Duodenal mucosa (tissue), 2 donors: ENCODE data around the gene ZNF319.

Experiments
- H3K27ac ChIP-seq: one replicate; pipeline ENCODE4 v1.7.0; 2013; ENCODE audit warnings: low read depth, low read length
- H3K27me3 ChIP-seq, 2 donors: one replicate each; pipeline ENCODE4 v1.7.0; 2013; ENCODE audit warnings: low read length in 2 of 2, control low read depth in 1 of 2; ENCODE audit not compliant: insufficient read depth in 2 of 2, control insufficient read depth in 1 of 2
- H3K36me3 ChIP-seq, 2 donors: one replicate each; pipeline ENCODE4 v1.7.0; 2013; ENCODE audit warnings: low read length in 2 of 2, control low read depth in 1 of 2; ENCODE audit not compliant: insufficient read depth in 2 of 2, control insufficient read depth in 1 of 2
- H3K4me1 ChIP-seq, 2 donors: one replicate each; pipeline ENCODE4 v1.7.0; 2013; ENCODE audit warnings: low read length in 2 of 2, control low read depth in 1 of 2; ENCODE audit not compliant: insufficient read depth in 2 of 2, control insufficient read depth in 1 of 2
- H3K4me3 ChIP-seq, 2 donors: one replicate each; pipeline ENCODE4 v1.7.0; 2013; ENCODE audit warnings: low read length in 2 of 2, low read depth in 1 of 2
- H3K9ac ChIP-seq, 2 donors: one replicate each; pipeline ENCODE4 v1.7.0; 2013; ENCODE audit warnings: low read length in 2 of 2, low read depth in 1 of 2
- H3K9me3 ChIP-seq, 2 donors: one replicate each; pipeline ENCODE4 v1.7.0; 2013; ENCODE audit warnings: low read length in 2 of 2, control low read depth in 1 of 2; ENCODE audit not compliant: control insufficient read depth in 1 of 2

ZNF319 gene

DNA sequence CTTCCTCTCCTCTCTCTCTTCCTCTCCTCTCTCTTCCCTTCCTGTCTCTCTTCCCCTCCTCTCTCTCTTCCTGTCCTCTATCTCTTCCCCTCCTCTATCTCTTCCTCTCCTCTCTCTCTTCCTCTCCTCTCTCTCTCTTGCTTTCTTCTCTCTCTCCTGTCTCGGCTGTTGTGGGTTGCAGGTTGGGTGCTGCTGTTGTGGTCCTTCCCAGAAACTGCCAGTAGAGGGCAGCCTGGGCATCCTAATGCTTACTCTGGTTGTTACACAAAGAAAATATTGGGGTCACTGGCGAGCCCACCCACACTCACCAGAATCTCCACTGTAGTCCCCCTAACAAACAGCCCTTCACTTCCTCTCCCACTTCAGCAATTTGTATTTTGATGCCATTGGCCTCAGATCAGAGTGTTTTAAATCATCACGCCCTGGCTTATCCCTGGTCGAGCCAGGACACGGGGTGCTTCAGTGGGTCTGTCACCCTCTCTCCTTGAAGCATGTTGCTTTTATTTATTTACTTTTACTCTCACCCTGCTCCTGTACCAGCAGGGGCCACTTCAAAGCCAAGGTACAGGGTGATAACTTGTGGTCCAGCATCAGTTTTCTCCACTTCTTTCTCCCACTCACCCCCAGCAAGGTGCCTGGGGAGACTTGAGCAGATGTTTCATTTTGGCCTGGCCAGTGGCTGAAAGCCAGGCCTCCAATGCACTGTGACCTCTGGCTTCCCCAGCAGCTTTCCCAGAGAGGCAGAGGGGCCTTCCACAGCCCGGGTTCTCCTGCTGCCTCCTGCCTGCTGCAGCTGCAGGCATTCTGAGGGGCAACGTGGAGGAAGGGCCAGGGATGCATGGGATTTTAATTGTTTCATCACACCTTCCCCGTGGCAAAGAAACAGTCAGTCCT is 20.4 kb upstream of the ZNF319 start:
- peaks cover 8 to 12% of the 10 kb centered on the region in 2 donors for H3K36me3 ChIP-seq
- no peak overlapping the region for H3K9ac ChIP-seq
- H3K4me1 ChIP-seq: peaks cover 23 to 33% of the 10 kb centered on the region in 2 donors
- H3K27me3 ChIP-seq: no peaks in the 10 kb centered on the region
- no peak overlapping the region for H3K4me3 ChIP-seq
- H3K9me3 ChIP-seq: no peaks in the 10 kb centered on the region
- H3K27ac ChIP-seq: no peak overlapping the region

DNA sequence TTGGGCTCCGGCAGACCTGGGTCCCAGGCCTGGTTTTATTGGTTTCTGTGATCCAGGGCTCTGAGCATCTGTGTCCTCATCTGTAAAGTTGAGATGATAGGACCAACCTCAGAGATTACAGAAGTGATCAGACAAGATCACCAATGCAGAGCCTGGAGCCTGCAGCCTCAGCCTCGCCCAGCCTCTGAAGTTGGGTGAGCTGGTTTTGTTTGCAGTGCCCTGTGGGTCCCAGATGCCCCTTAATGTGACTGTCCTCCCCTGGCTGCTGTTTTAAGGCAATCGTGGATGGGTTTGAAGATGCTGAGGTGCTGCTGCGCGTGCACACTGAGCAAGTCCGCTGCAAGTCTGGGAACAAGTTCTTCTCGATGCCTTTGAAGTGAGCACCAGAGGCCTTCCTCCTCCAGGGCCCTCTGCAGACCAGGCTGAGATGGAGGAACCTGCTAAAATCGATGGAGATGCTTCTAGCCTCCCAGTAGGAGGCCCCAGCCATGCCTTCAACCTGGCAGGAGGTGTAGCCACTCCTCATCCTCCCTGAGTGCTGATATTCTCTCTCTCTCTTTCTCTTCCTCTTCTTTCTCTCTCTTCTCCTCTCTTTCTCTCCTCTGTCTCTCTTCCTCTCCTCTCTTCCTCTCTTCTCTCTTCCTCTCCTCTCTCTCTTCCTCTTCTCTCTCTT is 19.5 kb upstream of the ZNF319 start:
- Histone ChIP-seq H3K9ac (no peak overlapping the region), H3K27ac (no peak overlapping the region), H3K4me3 (no peak overlapping the region), H3K36me3 (peaks cover 8 to 12% of the 10 kb centered on the region in 2 donors), H3K9me3 (no peaks in the 10 kb centered on the region), H3K4me1 (peaks cover 23 to 30% of the 10 kb centered on the region in 2 donors), H3K27me3 (no peaks in the 10 kb centered on the region)

DNA sequence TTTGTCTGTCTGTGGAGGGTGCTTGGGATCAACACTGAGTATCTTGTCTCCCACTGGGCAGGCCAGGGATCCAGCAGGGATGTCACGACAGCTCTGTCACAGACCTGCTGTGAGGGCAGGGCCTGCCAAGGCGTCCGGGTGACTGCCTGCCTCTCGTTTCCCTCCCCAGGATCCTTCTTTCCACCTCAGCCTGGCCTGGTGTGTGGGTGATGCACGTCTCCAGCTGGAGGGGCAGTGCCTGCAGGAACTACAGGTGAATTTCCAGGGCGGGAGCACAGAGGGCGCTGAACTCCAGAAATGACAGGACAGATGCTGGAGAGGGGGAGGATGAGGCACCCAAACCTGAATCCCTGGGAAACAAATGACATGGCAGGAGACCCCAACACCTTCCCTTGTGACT is 18.3 kb upstream of the ZNF319 start:
- no peaks in the 10 kb centered on the region for H3K9me3 ChIP-seq
- peaks cover 10 to 12% of the 10 kb centered on the region in 2 donors for H3K36me3 ChIP-seq
- H3K27me3 ChIP-seq: no peaks in the 10 kb centered on the region
- H3K4me1 ChIP-seq: peaks cover 18% of the 10 kb centered on the region in 2 donors
- no peak overlapping the region for H3K9ac ChIP-seq
- no peak overlapping the region for H3K27ac ChIP-seq
- H3K4me3 ChIP-seq: no peak overlapping the region

DNA sequence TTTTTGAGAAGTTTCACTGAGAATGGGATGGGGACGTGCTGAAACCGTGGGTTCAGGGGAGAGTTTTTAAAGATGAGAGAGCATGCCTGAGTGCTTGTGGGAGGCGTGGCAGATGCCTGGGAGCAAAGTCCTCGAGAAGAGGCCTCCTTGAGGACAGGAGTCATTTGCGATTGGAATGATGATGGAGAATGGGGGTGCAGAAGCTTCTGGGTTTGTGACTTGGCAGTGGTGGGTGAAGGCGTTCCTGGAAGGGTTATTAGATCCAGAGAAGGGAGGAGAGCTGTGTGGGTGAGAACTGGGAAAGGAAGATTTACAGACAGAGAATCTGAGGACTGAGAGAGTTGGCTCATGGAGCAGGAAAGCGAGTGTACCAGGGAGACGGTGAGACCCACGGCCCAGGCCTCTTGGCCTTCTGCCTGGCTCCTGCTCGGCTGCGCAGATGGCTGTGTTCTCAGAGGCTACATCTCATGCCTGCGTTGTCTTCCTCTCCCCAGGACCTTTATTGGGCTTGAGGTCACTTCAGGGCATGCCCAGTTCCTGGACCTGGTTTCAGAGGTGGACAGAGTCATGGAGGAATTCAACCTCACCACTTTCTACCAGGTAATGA is 16.5 kb upstream of the ZNF319 start:
- H3K4me1 ChIP-seq: no peaks in the 10 kb centered on the region
- H3K27me3 ChIP-seq: no peaks in the 10 kb centered on the region
- no peak overlapping the region for H3K9ac ChIP-seq
- no peak overlapping the region for H3K27ac ChIP-seq
- no peak overlapping the region for H3K4me3 ChIP-seq
- H3K36me3 ChIP-seq: peaks cover 20 to 24% of the 10 kb centered on the region in 2 donors
- no peaks in the 10 kb centered on the region for H3K9me3 ChIP-seq

DNA sequence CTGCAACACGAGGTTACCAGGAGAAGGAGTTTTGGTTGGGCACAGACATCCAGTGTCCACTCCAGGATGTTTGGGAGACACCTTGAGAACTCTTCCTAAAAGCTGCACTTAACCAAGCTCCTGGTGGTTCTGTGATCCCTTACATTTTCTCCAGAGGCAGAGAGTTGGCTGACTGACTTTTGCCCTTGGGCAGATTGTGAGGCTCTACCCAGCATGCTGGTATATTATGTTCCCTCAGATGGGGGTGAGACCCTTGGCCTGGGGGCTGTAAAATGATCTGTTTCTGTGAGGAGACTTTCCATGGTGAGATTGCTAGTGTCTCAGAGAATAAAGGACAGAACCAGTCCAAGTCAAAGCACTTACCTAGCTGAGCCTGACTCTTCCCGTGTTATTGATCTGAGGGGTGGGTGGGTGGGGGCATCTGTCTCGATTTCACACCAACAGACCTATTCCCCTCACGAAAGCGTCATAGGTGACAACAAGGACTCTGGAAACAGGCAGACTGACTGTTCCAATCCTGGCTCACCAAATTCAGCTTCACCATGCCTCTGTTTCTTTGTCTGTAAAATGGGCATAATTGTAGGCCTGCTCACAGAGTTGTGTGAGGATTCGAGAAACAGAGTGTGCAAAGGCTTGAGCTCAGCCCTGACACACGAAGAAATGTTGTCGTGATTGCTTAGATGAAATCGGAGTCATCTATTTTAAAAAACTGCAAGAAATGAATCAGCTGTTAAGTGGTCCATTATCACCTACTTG is 12.9 kb upstream of the ZNF319 start:
- no peaks in the 10 kb centered on the region for H3K4me1 ChIP-seq

DNA sequence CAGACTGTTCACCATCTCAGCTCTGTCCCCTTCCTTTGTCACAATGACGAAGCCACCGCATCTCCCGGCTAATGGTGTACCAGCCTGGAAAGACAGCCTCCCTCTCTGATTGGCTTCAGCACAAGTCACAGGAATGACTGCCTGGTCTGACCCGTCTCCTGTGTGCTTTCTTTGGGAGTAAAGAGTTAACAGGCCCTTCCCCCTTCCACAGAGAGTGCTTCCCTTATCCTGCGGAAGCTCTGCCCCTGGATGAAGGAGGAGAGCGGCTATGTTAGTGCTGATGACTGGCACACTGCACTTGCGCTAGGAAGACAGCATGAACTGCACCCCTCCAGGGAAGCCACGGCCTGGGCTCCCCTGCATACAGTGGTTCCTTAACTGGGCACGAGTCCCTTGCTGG is 12.0 kb upstream of the ZNF319 start:
- Histone ChIP-seq H3K4me3 (no peak overlapping the region), H3K36me3 (peaks cover 24 to 38% of the 10 kb centered on the region in 2 donors), H3K9me3 (no peaks in the 10 kb centered on the region), H3K4me1 (no peaks in the 10 kb centered on the region), H3K27me3 (no peaks in the 10 kb centered on the region), H3K27ac (no peak overlapping the region), H3K9ac (no peak overlapping the region)

More for the DNA sequence above, 12.9 kb upstream of the ZNF319 start:
- Histone ChIP-seq H3K27me3 (no peaks in the 10 kb centered on the region), H3K9me3 (no peaks in the 10 kb centered on the region), H3K9ac (no peak overlapping the region), H3K27ac (no peak overlapping the region), H3K36me3 (peaks cover 26 to 38% of the 10 kb centered on the region in 2 donors), H3K4me3 (no peak overlapping the region)

DNA sequence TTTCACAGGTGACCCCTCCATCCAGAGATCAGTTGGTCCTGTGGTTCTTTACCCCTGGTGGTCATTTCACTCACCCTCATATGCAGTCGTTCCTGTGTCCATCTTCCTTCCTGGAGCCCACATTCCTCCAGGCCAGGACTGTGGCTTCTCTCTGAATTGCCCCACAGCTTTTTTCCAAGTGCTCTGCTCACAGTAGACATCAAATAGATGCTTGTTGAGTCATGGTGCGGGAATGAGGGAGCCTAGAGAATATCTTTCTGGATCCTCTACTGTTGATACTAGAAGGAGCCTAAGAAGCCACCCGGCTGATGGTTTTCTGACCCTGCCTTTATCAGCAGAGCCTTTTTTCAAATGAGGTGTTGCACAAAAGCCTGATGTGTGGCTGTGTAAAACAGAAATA is 11.2 kb upstream of the ZNF319 start:
- H3K9ac ChIP-seq: no peak overlapping the region
- H3K4me3 ChIP-seq: no peak overlapping the region
- no peaks in the 10 kb centered on the region for H3K9me3 ChIP-seq
- H3K36me3 ChIP-seq: peaks cover 21 to 39% of the 10 kb centered on the region in 2 donors
- H3K4me1 ChIP-seq: no peaks in the 10 kb centered on the region
- H3K27ac ChIP-seq: no peak overlapping the region
- no peaks in the 10 kb centered on the region for H3K27me3 ChIP-seq

DNA sequence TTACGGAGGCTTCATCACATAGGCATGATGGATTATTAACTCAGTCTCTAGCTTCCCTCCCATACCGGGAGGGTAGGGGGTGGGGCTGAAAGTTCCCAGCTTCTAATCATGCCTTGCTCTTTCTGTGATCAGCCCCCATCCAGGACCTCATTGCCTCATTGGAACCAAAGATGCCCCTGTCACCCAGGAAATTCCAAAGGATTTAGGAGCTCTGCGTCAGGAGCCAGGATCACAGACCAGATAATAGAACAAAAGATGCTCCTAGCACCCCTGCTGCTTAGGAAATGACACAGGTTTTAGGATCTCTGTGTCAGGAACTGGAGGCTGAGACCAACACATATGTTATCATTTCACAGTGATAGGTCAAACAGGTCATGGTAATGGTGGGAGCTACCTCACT is 10.4 kb upstream of the ZNF319 start:
- H3K27me3 ChIP-seq: no peaks in the 10 kb centered on the region
- H3K9me3 ChIP-seq: no peaks in the 10 kb centered on the region
- H3K9ac ChIP-seq: no peak overlapping the region
- no peak overlapping the region for H3K4me3 ChIP-seq
- H3K27ac ChIP-seq: no peak overlapping the region
- peaks cover 21 to 41% of the 10 kb centered on the region in 2 donors for H3K36me3 ChIP-seq
- no peaks in the 10 kb centered on the region for H3K4me1 ChIP-seq

DNA sequence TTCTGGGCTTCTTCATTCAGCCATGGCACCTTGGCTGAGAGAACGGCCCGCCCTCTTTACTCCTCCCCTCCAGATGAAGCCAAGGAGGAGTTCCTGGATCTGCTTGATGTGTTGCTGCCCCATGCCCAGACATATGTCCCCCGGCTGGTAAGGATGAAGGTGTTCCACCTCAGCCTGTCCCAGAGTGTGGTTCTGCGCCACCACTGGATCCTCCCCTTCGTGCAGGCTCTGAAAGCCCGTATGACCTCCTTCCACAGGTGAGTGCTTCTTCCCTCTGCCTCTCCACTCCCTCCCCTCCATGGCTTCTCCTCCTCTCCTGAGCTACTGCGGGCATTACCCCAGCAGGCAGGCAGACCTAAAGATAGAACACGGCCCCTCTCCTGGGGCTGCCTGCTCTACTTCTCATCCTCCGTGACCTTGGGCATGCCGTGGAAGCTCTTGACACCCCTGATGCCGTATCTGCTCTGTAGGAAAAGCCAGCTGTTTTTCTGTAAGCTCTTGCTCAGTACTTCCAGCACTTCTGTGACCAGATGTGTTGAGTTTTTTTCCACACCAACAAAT is 9.5 kb upstream of the ZNF319 start:
- Histone ChIP-seq H3K4me3 (no peak overlapping the region), H3K9ac (no peak overlapping the region), H3K9me3 (no peaks in the 10 kb centered on the region), H3K4me1 (no peaks in the 10 kb centered on the region), H3K36me3 (peaks cover 21 to 41% of the 10 kb centered on the region in 2 donors), H3K27me3 (no peaks in the 10 kb centered on the region), H3K27ac (no peak overlapping the region)
